Karpas-422 (cell line): Measurements from ENCODE around the gene CERS2. TPM values are rescaled to one million over a fixed set of nuclear protein-coding genes. Genes with fewer than 3 reads are reported as not detected.
"Not testable (repeated sequence)": the region's sequence is repeated elsewhere in the genome, so short reads cannot be mapped to it uniquely, and the experiment has no call there.

Source experiments
- DNase-seq: peaks from one replicate; pipeline ENCODE4 v3.0.0-alpha.2; 2015
- H2AFZ ChIP-seq: fragments of 200-600 bp; sonication (generic); 2 replicates; pipeline ENCODE4 v1.6.1; 2014; ENCODE audit warnings: antibody characterized with exemption, low read length, mixed read lengths
- H3K27ac ChIP-seq: fragments of 200-600 bp; sonication (generic); 2 replicates; pipeline ENCODE4 v1.5.1; 2014; ENCODE audit warnings: mild to moderate bottlenecking, low read length, moderate library complexity
- H3K27me3 ChIP-seq: fragments of 200-600 bp; sonication (generic); 2 replicates; pipeline ENCODE4 v1.6.1; 2014; ENCODE audit warnings: low read length, mixed read lengths
- H3K36me3 ChIP-seq: fragments of 200-600 bp; sonication (generic); 2 replicates; pipeline ENCODE4 v1.6.1; 2014; ENCODE audit warnings: low read length, mixed read lengths; ENCODE audit not compliant: insufficient read depth
- H3K4me1 ChIP-seq: fragments of 200-600 bp; sonication (generic); 2 replicates; pipeline ENCODE4 v1.6.1; 2014; ENCODE audit warnings: mild to moderate bottlenecking, low read length, mixed read lengths
- H3K4me2 ChIP-seq: fragments of 200-600 bp; sonication (generic); 2 replicates; pipeline ENCODE4 v1.6.1; 2014; ENCODE audit warnings: low read length, low read depth, mild to moderate bottlenecking; ENCODE audit not compliant: poor library complexity, severe bottlenecking
- H3K4me3 ChIP-seq: fragments of 200-600 bp; sonication (generic); 2 replicates; pipeline ENCODE4 v1.5.1; 2014; ENCODE audit warnings: mild to moderate bottlenecking, antibody characterized with exemption, low read length, mixed read lengths
- H3K79me2 ChIP-seq: fragments of 200-600 bp; sonication (generic); 2 replicates; pipeline ENCODE4 v1.6.1; 2014; ENCODE audit warnings: mild to moderate bottlenecking, low read length, mixed read lengths
- H3K9ac ChIP-seq: fragments of 200-600 bp; sonication (generic); 2 replicates; pipeline ENCODE4 v1.6.0; 2014; ENCODE audit warnings: low read length
- H3K9me2 ChIP-seq: fragments of 200-600 bp; sonication (generic), shearing (Covaris generic); replicated peaks from 2 replicates; pipeline ENCODE4 v1.6.0; 2014; ENCODE audit warnings: mild to moderate bottlenecking, low read length, moderate library complexity; ENCODE audit not compliant: insufficient read depth
- H3K9me3 ChIP-seq: fragments of 300-700, 200-600 bp; sonication (generic); 2 replicates; pipeline ENCODE4 v1.6.1; 2014; ENCODE audit warnings: low read length, mixed read lengths
- H4K20me1 ChIP-seq: fragments of 200-600 bp; sonication (generic); 2 replicates; pipeline ENCODE4 v1.6.1; 2014; ENCODE audit warnings: mild to moderate bottlenecking, antibody characterized with exemption, low read length, low read depth; ENCODE audit not compliant: insufficient read depth
- total RNA-seq: library from RNA; depleted of rRNA; stranded (reverse); fragments of >200 nt; shearing (Covaris generic); gene quantifications from 2 replicates; pipeline ENCODE4 v1.2.3, GENCODE V29; 2014; ENCODE audit warnings: low replicate concordance

Gene CERS2
- total RNA-seq, 1 experiment from 2014 or later = 140 TPM

GRCh38 chr1:150960646-150961045 lies 14.0 kb downstream of the CERS2 start:
- Histone ChIP-seq H3K36me3 (peaks cover 58% of the 10 kb centered on the region), H3K4me2 (no peak overlapping the region), H3K9ac (no peak overlapping the region), H2AFZ (no peak overlapping the region), H3K9me3 (no peaks in the 10 kb centered on the region), H3K27me3 (no peaks in the 10 kb centered on the region), H3K9me2 (no peaks in the 10 kb centered on the region), H4K20me1 (0 out of 2 replicates have a peak, but pooled peaks cover 3% of the 10 kb centered on the region), H3K79me2 (no peaks in the 10 kb centered on the region), H3K27ac (no peak overlapping the region), H3K4me1 (no peaks in the 10 kb centered on the region), H3K4me3 (no peak overlapping the region)
- DNase-seq = no peak

GRCh38 chr1:150957666-150958065 lies 17.0 kb downstream of the CERS2 start:
- H3K4me1 ChIP-seq = no peaks in the 10 kb centered on the region
- no peak overlapping the region for H3K9ac ChIP-seq
- no peaks in the 10 kb centered on the region for H3K9me3 ChIP-seq
- no peak overlapping the region for H3K4me2 ChIP-seq
- no peaks in the 10 kb centered on the region for H3K9me2 ChIP-seq
- H3K27me3 ChIP-seq = no peaks in the 10 kb centered on the region
- H3K4me3 ChIP-seq = no peak overlapping the region
- H3K79me2 ChIP-seq = no peaks in the 10 kb centered on the region
- H3K27ac ChIP-seq = no peak overlapping the region
- DNase-seq = no peak
- H3K36me3 ChIP-seq = peaks cover 47% of the 10 kb centered on the region
- H2AFZ ChIP-seq = no peak overlapping the region
- H4K20me1 ChIP-seq = no peaks in the 10 kb centered on the region

GRCh38 chr1:150955280-150955679 lies 19.4 kb downstream of the CERS2 start:
- H3K4me2 ChIP-seq = no peak overlapping the region
- H3K27ac ChIP-seq = no peak overlapping the region
- H3K9me3 ChIP-seq = no peaks in the 10 kb centered on the region
- H2AFZ ChIP-seq = no peak overlapping the region
- H3K9me2 ChIP-seq = no peaks in the 10 kb centered on the region
- H3K9ac ChIP-seq = no peak overlapping the region
- no peaks in the 10 kb centered on the region for H4K20me1 ChIP-seq
- H3K4me3 ChIP-seq = no peak overlapping the region
- no peaks in the 10 kb centered on the region for H3K4me1 ChIP-seq
- no peak for DNase-seq
- H3K27me3 ChIP-seq = no peaks in the 10 kb centered on the region
- peaks cover 47% of the 10 kb centered on the region for H3K36me3 ChIP-seq
- no peaks in the 10 kb centered on the region for H3K79me2 ChIP-seq

GRCh38 chr1:150954708-150955107 lies 19.9 kb downstream of the CERS2 start:
- H3K27me3 ChIP-seq = no peaks in the 10 kb centered on the region
- H3K4me2 ChIP-seq = no peak overlapping the region
- peaks cover 48% of the 10 kb centered on the region for H3K36me3 ChIP-seq
- H3K4me3 ChIP-seq = no peak overlapping the region
- no peak overlapping the region for H3K27ac ChIP-seq
- H3K4me1 ChIP-seq = no peaks in the 10 kb centered on the region
- no peaks in the 10 kb centered on the region for H3K9me2 ChIP-seq
- no peak overlapping the region for H2AFZ ChIP-seq
- no peaks in the 10 kb centered on the region for H3K79me2 ChIP-seq
- H3K9ac ChIP-seq = no peak overlapping the region
- no peak for DNase-seq
- no peaks in the 10 kb centered on the region for H3K9me3 ChIP-seq
- no peaks in the 10 kb centered on the region for H4K20me1 ChIP-seq

- Histone ChIP-seq H3K27me3 (no peaks in the 10 kb centered on the region), H3K79me2 (no peaks in the 10 kb centered on the region), H3K9me2 (no peaks in the 10 kb centered on the region), H2AFZ (no peak overlapping the region), H3K4me1 (no peaks in the 10 kb centered on the region), H3K27ac (no peak overlapping the region), H3K4me2 (no peak overlapping the region), H3K36me3 (peaks cover 48% of the 10 kb centered on the region), H3K9me3 (no peaks in the 10 kb centered on the region), H3K4me3 (no peak overlapping the region), H4K20me1 (no peaks in the 10 kb centered on the region), H3K9ac (no peak overlapping the region)
- no peak for DNase-seq
Measured at GRCh38 chr1:150944856-150945255, 29.8 kb downstream of the CERS2 start.

- H3K4me3 ChIP-seq = no peak overlapping the region
- H3K27me3 ChIP-seq = no peaks in the 10 kb centered on the region
- H3K27ac ChIP-seq = no peak overlapping the region
- no peak overlapping the region for H3K9ac ChIP-seq
- H3K79me2 ChIP-seq = peaks cover 45% of the 10 kb centered on the region
- peaks cover 8% of the 10 kb centered on the region for H3K4me1 ChIP-seq
- H3K4me2 ChIP-seq = no peak overlapping the region
- no peaks in the 10 kb centered on the region for H4K20me1 ChIP-seq
- peak; percentile 72 for DNase-seq
- H2AFZ ChIP-seq = no peak overlapping the region
- peaks cover 6% of the 10 kb centered on the region for H3K9me3 ChIP-seq
- peaks cover 69% of the 10 kb centered on the region for H3K36me3 ChIP-seq
- H3K9me2 ChIP-seq = no peaks in the 10 kb centered on the region
Measured at GRCh38 chr1:150931773-150932172, 42.9 kb downstream of the CERS2 start.

GRCh38 chr1:150928775-150929174 lies 45.9 kb downstream of the CERS2 start:
- H2AFZ ChIP-seq, H3K9me3 ChIP-seq, DNase-seq, H3K4me3 ChIP-seq, H3K27me3 ChIP-seq, H3K27ac ChIP-seq, H3K9me2 ChIP-seq, H4K20me1 ChIP-seq, H3K4me2 ChIP-seq, H3K9ac ChIP-seq: not testable (repeated sequence)
- Histone ChIP-seq H3K79me2 (peaks cover 39% of the 10 kb centered on the region), H3K4me1 (peaks cover 15% of the 10 kb centered on the region), H3K36me3 (peaks cover 53% of the 10 kb centered on the region)

- H4K20me1 ChIP-seq = no peaks in the 10 kb centered on the region
- no peaks in the 10 kb centered on the region for H3K27me3 ChIP-seq
- H3K79me2 ChIP-seq = peaks cover 39% of the 10 kb centered on the region
- no peak overlapping the region for H3K27ac ChIP-seq
- H3K9me2 ChIP-seq = no peaks in the 10 kb centered on the region
- no peak overlapping the region for H3K9ac ChIP-seq
- peaks cover 51% of the 10 kb centered on the region for H3K36me3 ChIP-seq
- H3K9me3 ChIP-seq = peaks cover 6% of the 10 kb centered on the region
- peaks cover 15% of the 10 kb centered on the region for H3K4me1 ChIP-seq
- no peak for DNase-seq
- no peak overlapping the region for H2AFZ ChIP-seq
- H3K4me3 ChIP-seq = no peak overlapping the region
- no peak overlapping the region for H3K4me2 ChIP-seq
Measured at GRCh38 chr1:150928286-150928685, 46.3 kb downstream of the CERS2 start.

- no peak for DNase-seq
- Histone ChIP-seq H3K36me3 (peaks cover 44% of the 10 kb centered on the region), H3K79me2 (peaks cover 35% of the 10 kb centered on the region), H3K4me2 (peak overlapping the region; percentile 94), H3K27me3 (no peaks in the 10 kb centered on the region), H3K4me1 (peaks cover 18% of the 10 kb centered on the region), H3K27ac (no peak overlapping the region), H3K9ac (no peak overlapping the region), H4K20me1 (no peaks in the 10 kb centered on the region), H3K9me2 (no peaks in the 10 kb centered on the region), H3K9me3 (peaks cover 6% of the 10 kb centered on the region), H3K4me3 (peak overlapping the region; percentile 75), H2AFZ (no peak overlapping the region)
Measured at GRCh38 chr1:150927624-150928023, 47.0 kb downstream of the CERS2 start.
